Measurements from ENCODE around the gene PRKG2.

GRCh38 chr4:81137894-81138293, 77.1 kb downstream of the PRKG2 start:
- no peak for TF ChIP-seq CTCF (IDR thresholded peaks at IDR 0.05)
- TF ChIP-seq POLR2A (IDR thresholded peaks at IDR 0.05) = no peak
